HG03442 (cell line): Measurements from ENCODE around the gene PBXIP1.
A peak's percentile ranks its signal among the peaks of the same experiment; 100 is the strongest.
"Not testable (repeated sequence)": the region's sequence is repeated elsewhere in the genome, so short reads cannot be mapped to it uniquely, and the experiment has no call there.

Experiments used
- ATAC-seq: cut with Tn5 transposase; IDR thresholded peaks from one replicate; pipeline ENCODE4 v1.9.1; 2021; ENCODE audit warnings: mild to moderate bottlenecking, moderate library complexity; ENCODE audit not compliant: unreplicated experiment

The PBXIP1 gene

GRCh38 chr1:154938604-154939399 lies 17.1 kb downstream of the PBXIP1 start:
- no peak for ATAC-seq

- ATAC-seq, result no peak
Observed at GRCh38 chr1:154937988-154938386, 17.9 kb downstream of the PBXIP1 start.

- ATAC-seq, result peak; percentile 35
Observed at GRCh38 chr1:154937085-154937987, 18.6 kb downstream of the PBXIP1 start.

GRCh38 chr1:154936555-154937084 lies 19.3 kb downstream of the PBXIP1 start, which contains the start of gene PMVK:
Gene PMVK, minus strand, starts transcription at chr1:154936719. Its CDS starts 34 bp downstream, at chr1:154936685.
- peak; percentile 65 for ATAC-seq

- ATAC-seq, result peak; percentile 1
Observed at GRCh38 chr1:154935749-154936554, 19.9 kb downstream of the PBXIP1 start.

- ATAC-seq, result no peak
Observed at GRCh38 chr1:154934358-154934948, 21.4 kb downstream of the PBXIP1 start.

- ATAC-seq, result no peak
Observed at GRCh38 chr1:154931940-154932487, 23.9 kb downstream of the PBXIP1 start.

- no peak for ATAC-seq
Observed at GRCh38 chr1:154926201-154926600, 29.7 kb downstream of the PBXIP1 start.

- no peak for ATAC-seq
Observed at GRCh38 chr1:154925335-154926170, 30.3 kb downstream of the PBXIP1 start.

GRCh38 chr1:154923695-154924094 lies 32.2 kb downstream of the PBXIP1 start:
- no peak for ATAC-seq

GRCh38 chr1:154913273-154913672 lies 42.6 kb downstream of the PBXIP1 start:
- ATAC-seq, result no peak

GRCh38 chr1:154912755-154913154 lies 43.1 kb downstream of the PBXIP1 start:
- ATAC-seq, result no peak

- no peak for ATAC-seq
Observed at GRCh38 chr1:154911691-154912550, 44.0 kb downstream of the PBXIP1 start.

GRCh38 chr1:154910851-154911250 lies 45.0 kb downstream of the PBXIP1 start:
- no peak for ATAC-seq

GRCh38 chr1:154908937-154909336 lies 47.0 kb downstream of the PBXIP1 start:
- ATAC-seq, result no peak

GRCh38 chr1:154908129-154908528 lies 47.8 kb downstream of the PBXIP1 start:
- ATAC-seq, result not testable (repeated sequence)

GRCh38 chr1:154906621-154907081 lies 49.2 kb downstream of the PBXIP1 start:
- ATAC-seq, result no peak
